NB4 (cell line): ENCODE measurements around the gene PJVK.

Experiments
- DNase-seq: peaks from one replicate; pipeline ENCODE4 v3.0.0; 2010; ENCODE audit warnings: low read depth
- H3K4me3 ChIP-seq: one replicate; pipeline ENCODE4 v1.5.1; 2011; ENCODE audit warnings: mild to moderate bottlenecking, low read depth, low read length, moderate library complexity
- MYC ChIP-seq: IDR thresholded peaks from 2 replicates; pipeline ENCODE4 v1.6.1; 2011; ENCODE audit warnings: low read depth, low read length
- POLR2A ChIP-seq: IDR thresholded peaks from 2 replicates; pipeline ENCODE4 v1.6.1; 2011; ENCODE audit warnings: mild to moderate bottlenecking; ENCODE audit not compliant: insufficient read length; ENCODE audit errors: extremely low read depth
- TF ChIP-seq, protein P1 (sequence below): IDR thresholded peaks from one replicate; pipeline ENCODE4 v1.5.1; 2012; ENCODE audit warnings: low read depth, low read length
- TF ChIP-seq, protein P2 (sequence below): IDR thresholded peaks from 2 replicates; pipeline ENCODE4 v1.6.1; 2011; ENCODE audit warnings: low read depth, low read length

PJVK gene

DNA sequence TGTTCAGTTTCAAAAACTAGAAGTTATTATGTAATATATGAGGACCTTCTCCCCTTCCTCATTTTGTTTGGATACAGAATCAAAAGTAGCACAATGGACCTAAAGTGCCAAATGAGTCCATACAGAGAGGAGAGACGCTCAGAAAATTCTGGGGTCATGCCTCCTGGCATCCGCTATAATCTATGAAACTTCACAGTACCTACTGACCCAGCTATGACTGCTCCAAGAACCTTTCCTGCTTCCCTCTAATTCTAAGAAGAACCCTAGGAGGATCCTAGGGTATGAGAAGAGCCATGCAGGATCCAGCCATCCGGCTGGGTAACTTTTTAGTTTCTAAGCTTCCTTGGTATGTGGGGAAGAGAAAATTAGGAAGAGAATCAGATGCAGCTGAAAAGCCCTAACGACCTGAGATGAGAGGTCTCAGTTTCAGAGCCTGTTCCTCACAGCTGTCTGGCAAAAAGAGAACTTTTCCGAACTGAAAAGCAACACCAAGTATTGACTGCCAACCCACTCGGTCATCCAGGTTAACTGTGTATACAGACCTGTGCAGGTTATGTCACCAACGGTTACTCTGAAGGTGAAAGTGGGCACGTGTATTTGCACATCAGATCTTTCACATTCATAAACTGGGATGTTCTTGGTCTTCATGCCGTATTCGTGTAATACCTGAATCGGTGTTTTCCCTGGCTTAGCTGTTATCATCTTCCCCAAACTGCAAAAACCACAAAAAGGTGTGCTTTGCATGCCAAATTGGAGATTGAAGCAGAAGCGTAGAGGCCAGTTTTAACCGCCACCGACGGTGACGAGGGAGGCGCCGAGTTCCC lies 1.3 kb upstream of the PJVK start:
- DNase-seq, result peak; percentile 26
- H3K4me3 ChIP-seq, result peak overlapping the region; percentile 83
- TF ChIP-seq MYC, result no peak
- no peak for TF ChIP-seq POLR2A
- TF ChIP-seq, protein P1, sequence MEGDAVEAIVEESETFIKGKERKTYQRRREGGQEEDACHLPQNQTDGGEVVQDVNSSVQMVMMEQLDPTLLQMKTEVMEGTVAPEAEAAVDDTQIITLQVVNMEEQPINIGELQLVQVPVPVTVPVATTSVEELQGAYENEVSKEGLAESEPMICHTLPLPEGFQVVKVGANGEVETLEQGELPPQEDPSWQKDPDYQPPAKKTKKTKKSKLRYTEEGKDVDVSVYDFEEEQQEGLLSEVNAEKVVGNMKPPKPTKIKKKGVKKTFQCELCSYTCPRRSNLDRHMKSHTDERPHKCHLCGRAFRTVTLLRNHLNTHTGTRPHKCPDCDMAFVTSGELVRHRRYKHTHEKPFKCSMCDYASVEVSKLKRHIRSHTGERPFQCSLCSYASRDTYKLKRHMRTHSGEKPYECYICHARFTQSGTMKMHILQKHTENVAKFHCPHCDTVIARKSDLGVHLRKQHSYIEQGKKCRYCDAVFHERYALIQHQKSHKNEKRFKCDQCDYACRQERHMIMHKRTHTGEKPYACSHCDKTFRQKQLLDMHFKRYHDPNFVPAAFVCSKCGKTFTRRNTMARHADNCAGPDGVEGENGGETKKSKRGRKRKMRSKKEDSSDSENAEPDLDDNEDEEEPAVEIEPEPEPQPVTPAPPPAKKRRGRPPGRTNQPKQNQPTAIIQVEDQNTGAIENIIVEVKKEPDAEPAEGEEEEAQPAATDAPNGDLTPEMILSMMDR, result no peak
- TF ChIP-seq, protein P2, sequence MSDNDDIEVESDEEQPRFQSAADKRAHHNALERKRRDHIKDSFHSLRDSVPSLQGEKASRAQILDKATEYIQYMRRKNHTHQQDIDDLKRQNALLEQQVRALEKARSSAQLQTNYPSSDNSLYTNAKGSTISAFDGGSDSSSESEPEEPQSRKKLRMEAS, result no peak

DNA sequence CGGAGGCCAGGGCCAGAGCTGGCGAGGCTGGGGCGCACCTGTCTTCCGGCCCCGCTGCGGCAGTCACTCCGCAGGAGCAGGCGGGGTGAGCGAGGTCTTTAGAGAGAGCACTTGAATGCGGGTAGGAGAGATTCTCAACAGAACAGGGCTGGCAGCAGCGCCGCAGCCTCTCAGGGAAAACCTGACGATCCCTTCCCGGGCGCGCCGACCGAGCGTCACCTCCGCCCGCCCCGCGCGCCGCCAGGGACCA lies 729 bp upstream of the PJVK start:
- TF ChIP-seq, protein P2, result no peak
- TF ChIP-seq, protein P1, result no peak
- TF ChIP-seq POLR2A (no peak), MYC (no peak)
- H3K4me3 ChIP-seq, result peak overlapping the region; percentile 83
- DNase-seq, result no peak

GRCh38 chr2:178452334-178452733 lies 1.2 kb downstream of the PJVK start:
- H3K4me3 ChIP-seq, result no peak overlapping the region
- no peak for DNase-seq
- TF ChIP-seq POLR2A, result no peak
- TF ChIP-seq, protein P1, result no peak
- TF ChIP-seq MYC, result no peak
- TF ChIP-seq, protein P2, result no peak

GRCh38 chr2:178452870-178453269 lies 1.7 kb downstream of the PJVK start:
- no peak overlapping the region for H3K4me3 ChIP-seq
- TF ChIP-seq, protein P2, result no peak
- no peak for DNase-seq

DNA sequence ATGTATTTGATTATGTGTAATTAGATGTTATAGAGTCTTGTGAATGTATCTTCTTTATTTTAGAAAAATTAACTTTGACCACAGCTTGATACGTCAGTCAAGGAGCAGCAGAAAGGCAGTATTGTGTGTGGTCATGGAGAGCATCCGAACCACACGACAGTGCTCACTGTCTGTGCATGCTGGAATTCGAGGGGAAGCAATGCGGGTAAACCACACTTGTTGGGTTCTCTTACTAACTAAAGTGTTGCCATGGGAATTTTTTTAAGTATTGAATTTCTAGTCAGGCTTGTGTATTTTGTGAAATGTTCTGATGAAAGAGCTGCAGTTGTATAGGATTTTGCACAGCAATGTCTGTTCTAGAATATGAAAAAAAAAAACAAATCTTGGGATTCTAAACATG lies 4.8 kb downstream of the PJVK start:
- no peak overlapping the region for H3K4me3 ChIP-seq
- no peak for DNase-seq
- TF ChIP-seq, protein P2, result no peak
- TF ChIP-seq MYC, result no peak
- TF ChIP-seq POLR2A, result no peak

DNA sequence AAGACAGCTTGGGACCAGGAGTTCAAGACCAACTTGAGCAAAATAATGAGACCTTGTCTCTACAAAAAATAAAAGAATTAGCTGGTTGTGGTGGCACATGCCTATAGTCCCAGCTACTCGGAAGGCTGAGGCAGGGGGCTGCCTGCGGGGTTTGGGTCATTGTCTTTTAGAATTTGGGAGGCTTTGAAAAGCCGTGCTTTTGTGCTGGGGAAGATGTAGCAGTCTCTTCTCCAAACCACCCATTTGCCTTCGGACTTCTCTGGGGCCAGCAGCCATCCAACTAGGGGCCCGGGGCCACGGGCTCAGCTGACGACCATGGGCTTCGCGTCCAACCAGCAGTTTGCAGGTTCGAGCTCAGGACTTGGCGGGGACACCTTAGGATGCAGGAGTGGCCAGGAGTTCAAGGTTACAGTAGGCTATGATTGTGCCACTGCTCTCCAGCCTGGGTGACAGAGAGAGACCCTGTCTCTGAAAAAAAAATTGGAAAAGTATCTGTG lies 6.3 kb downstream of the PJVK start:
- TF ChIP-seq, protein P1, result no peak
- TF ChIP-seq MYC (no peak), POLR2A (no peak)
- TF ChIP-seq, protein P2, result no peak
- DNase-seq, result no peak
- no peak overlapping the region for H3K4me3 ChIP-seq
